MM.1S (cell line): Measurements from ENCODE around the gene AUP1.
"Not testable (repeated sequence)": the region's sequence is repeated elsewhere in the genome, so short reads cannot be mapped to it uniquely, and the experiment has no call there.

ENCODE experiments used
- DNase-seq: peaks from one replicate; pipeline ENCODE4 v3.0.0-alpha.2; 2015
- H2AFZ ChIP-seq: fragments of 300-600 bp; sonication (generic); 2 replicates; pipeline ENCODE4 v1.6.0; 2016; ENCODE audit warnings: antibody characterized with exemption, low read length
- H3F3A ChIP-seq: fragments of 300-600 bp; sonication (generic); 2 replicates; pipeline ENCODE4 v1.6.1; 2016; ENCODE audit warnings: mild to moderate bottlenecking, antibody characterized with exemption, low read length, moderate library complexity, mixed read lengths; ENCODE audit not compliant: insufficient read depth
- H3K27ac ChIP-seq: fragments of 300-600 bp; sonication (generic); 2 replicates; pipeline ENCODE4 v1.5.1; 2016; ENCODE audit warnings: mild to moderate bottlenecking, low read length
- H3K27me3 ChIP-seq: fragments of 300-600 bp; sonication (generic); replicated peaks from 2 replicates; pipeline ENCODE4 v1.6.0; 2016; ENCODE audit warnings: low read length; ENCODE audit not compliant: insufficient read depth
- H3K36me3 ChIP-seq: fragments of 300-600 bp; sonication (generic); replicated peaks from 2 replicates; pipeline ENCODE4 v1.6.1; 2016; ENCODE audit warnings: mild to moderate bottlenecking, low read length, mixed read lengths; ENCODE audit not compliant: insufficient read depth
- H3K4me1 ChIP-seq: fragments of 300-600 bp; sonication (generic); 2 replicates; pipeline ENCODE4 v1.6.1; 2016; ENCODE audit warnings: low read length, mixed read lengths
- H3K4me2 ChIP-seq: fragments of 300-600 bp; sonication (generic); 2 replicates; pipeline ENCODE4 v1.6.0; 2016; ENCODE audit warnings: low read depth, low read length
- H3K4me3 ChIP-seq: fragments of 300-600 bp; sonication (generic); 2 replicates; pipeline ENCODE4 v1.5.1; 2016; ENCODE audit warnings: low read length, mixed read lengths
- H3K79me2 ChIP-seq: fragments of 300-600 bp; sonication (generic); 2 replicates; pipeline ENCODE4 v1.6.1; 2016; ENCODE audit warnings: mixed run types, low read length, mixed read lengths
- H3K9ac ChIP-seq: fragments of 300-600 bp; sonication (generic); 2 replicates; pipeline ENCODE4 v1.6.1; 2016; ENCODE audit warnings: low read length, mixed read lengths
- H3K9me2 ChIP-seq: fragments of 300-600 bp; sonication (generic); replicated peaks from 2 replicates; pipeline ENCODE4 v1.6.1; 2016; ENCODE audit warnings: mild to moderate bottlenecking, low read length, mixed read lengths; ENCODE audit not compliant: insufficient read depth
- H3K9me3 ChIP-seq: fragments of 300-600 bp; sonication (generic); replicated peaks from 2 replicates; pipeline ENCODE4 v1.6.1; 2016; ENCODE audit warnings: mild to moderate bottlenecking, low read length, mixed read lengths; ENCODE audit not compliant: insufficient read depth
- H4K20me1 ChIP-seq: fragments of 300-600 bp; sonication (generic); 2 replicates; pipeline ENCODE4 v1.6.1; 2016; ENCODE audit warnings: mild to moderate bottlenecking, low read length, moderate library complexity, mixed read lengths; ENCODE audit not compliant: insufficient read depth
- CTCF ChIP-seq: fragments of 300-600 bp; sonication (generic); IDR thresholded peaks from 2 replicates; pipeline ENCODE4 v1.5.1; 2016; ENCODE audit warnings: antibody characterized with exemption, low read length, mixed read lengths
- EZH2phosphoT487 ChIP-seq: fragments of 300-600 bp; sonication (generic); IDR thresholded peaks from 2 replicates; pipeline ENCODE4 v1.6.1; 2018; ENCODE audit warnings: antibody characterized with exemption, low read length

Gene AUP1

GRCh38 chr2:74486141-74486540 lies 43.4 kb downstream of the AUP1 start:
- Histone ChIP-seq H3K9me2 (no peaks in the 10 kb centered on the region), H3F3A (peaks cover 4% of the 10 kb centered on the region; the same call in 1 of the 2 replicates), H4K20me1 (no peaks in the 10 kb centered on the region), H3K9ac (no peak overlapping the region), H3K4me1 (peaks cover 4% of the 10 kb centered on the region; the same call in 1 of the 2 replicates), H3K4me2 (no peak overlapping the region), H3K9me3 (no peaks in the 10 kb centered on the region), H3K79me2 (peaks cover 26% of the 10 kb centered on the region), H3K4me3 (no peak overlapping the region), H2AFZ (no peak overlapping the region), H3K36me3 (no peaks in the 10 kb centered on the region), H3K27ac (no peak overlapping the region), H3K27me3 (no peaks in the 10 kb centered on the region)
- DNase-seq: no peak
- no peak for TF ChIP-seq CTCF

GRCh38 chr2:74483675-74484164 lies 45.8 kb downstream of the AUP1 start:
- not testable (repeated sequence) for H3K27me3 ChIP-seq, H3F3A ChIP-seq, H3K9me2 ChIP-seq, H4K20me1 ChIP-seq, H3K4me1 ChIP-seq, H3K27ac ChIP-seq, DNase-seq, H3K36me3 ChIP-seq, H3K9me3 ChIP-seq
- H3K9ac ChIP-seq: peak overlapping the region; percentile 92
- peak overlapping the region; percentile 99 for H2AFZ ChIP-seq
- H3K4me3 ChIP-seq: peak overlapping the region; percentile 99
- peak overlapping the region; percentile 98 for H3K4me2 ChIP-seq
- H3K79me2 ChIP-seq: peaks cover 33% of the 10 kb centered on the region

- H3F3A ChIP-seq: peaks cover 4% of the 10 kb centered on the region; the same call in 1 of the 2 replicates
- peak within 1 kb of the TSS; percentile 98 for H3K4me2 ChIP-seq
- TF ChIP-seq CTCF (peak; percentile 85), EZH2phosphoT487 (no peak)
- peak within 1 kb of the TSS; percentile 77 for H3K27ac ChIP-seq
- H3K9ac ChIP-seq: peak within 1 kb of the TSS; percentile 92
- DNase-seq: peak; percentile 93
- H3K9me2 ChIP-seq: no peaks in the 10 kb centered on the region
- no peaks in the 10 kb centered on the region for H3K27me3 ChIP-seq
- H3K36me3 ChIP-seq: no peaks in the 10 kb centered on the region
- H3K9me3 ChIP-seq: no peaks in the 10 kb centered on the region
- peak within 1 kb of the TSS; percentile 99 for H3K4me3 ChIP-seq
- peaks cover 8% of the 10 kb centered on the region for H3K4me1 ChIP-seq
- H4K20me1 ChIP-seq: no peaks in the 10 kb centered on the region
- H3K79me2 ChIP-seq: peaks cover 33% of the 10 kb centered on the region
- H2AFZ ChIP-seq: peak within 1 kb of the TSS; percentile 99
These were observed 46.5 kb downstream of the AUP1 start, which contains the start of the genes CCDC142 and TTC31 for GRCh38 chr2:74482801-74483674. CCDC142 (minus strand) TSS chr2:74482998; CDS start chr2:74482837, 161 bp downstream. TTC31 (plus strand) TSS chr2:74483081; CDS start chr2:74483096, 15 bp downstream.
